SK-N-MC (cell line): Measurements from ENCODE around the gene RIMBP3B.
"Not testable (repeated sequence)": the region's sequence is repeated elsewhere in the genome, so short reads cannot be mapped to it uniquely, and the experiment has no call there.

Experiments used
- DNase-seq: peaks from one replicate; pipeline ENCODE4 v3.0.0-alpha.2; 2011; ENCODE audit warnings: low read depth, low spot score
- H3K27ac ChIP-seq: fragments of 200-600 bp; sonication (generic); 2 replicates; pipeline ENCODE4 v1.5.1; 2016; ENCODE audit warnings: mixed run types
- H3K36me3 ChIP-seq: fragments of 200-600 bp; sonication (generic); 2 replicates; pipeline ENCODE4 v1.6.1; 2017; ENCODE audit warnings: antibody characterized with exemption, low read length, mixed read lengths; ENCODE audit not compliant: insufficient read depth
- H3K4me3 ChIP-seq: fragments of 200-600 bp; sonication (generic); 2 replicates; pipeline ENCODE4 v1.5.1; 2016
- H3K9ac ChIP-seq: fragments of 200-600 bp; sonication (generic); 2 replicates; pipeline ENCODE4 v1.8.0; 2017; ENCODE audit warnings: mixed run types, mixed read lengths; ENCODE audit not compliant: insufficient read length
- H3K9me3 ChIP-seq: fragments of 200-600 bp; sonication (generic); 2 replicates; pipeline ENCODE4 v1.6.1; 2017; ENCODE audit warnings: low read depth, mild to moderate bottlenecking, antibody characterized with exemption, low read length, moderate library complexity, mixed read lengths

RIMBP3B gene

GRCh38 chr22:21390013-21390412, 6.5 kb downstream of the RIMBP3B start:
- not testable (repeated sequence) for H3K27ac ChIP-seq, H3K4me3 ChIP-seq, DNase-seq, H3K36me3 ChIP-seq, H3K9me3 ChIP-seq, H3K9ac ChIP-seq

DNA sequence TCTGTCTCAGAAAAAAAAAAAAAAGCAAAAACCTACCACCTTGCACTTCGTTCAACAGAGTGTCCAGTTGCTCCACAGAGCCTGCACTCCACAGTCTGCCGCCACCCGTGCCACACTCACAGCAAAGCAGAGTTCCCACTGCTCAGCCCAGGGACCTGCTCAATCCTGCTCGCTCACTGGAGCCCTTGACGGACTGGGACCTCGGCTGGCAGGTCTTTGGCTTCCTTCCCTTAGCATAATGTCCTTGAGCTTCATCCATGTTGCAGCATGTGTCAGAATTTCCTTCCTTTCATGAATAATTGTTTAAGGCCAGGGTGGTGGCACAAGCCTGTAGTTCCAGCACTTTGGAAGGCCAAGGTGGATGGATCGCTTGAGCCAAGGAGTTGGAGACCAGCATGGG, 11.1 kb downstream of the RIMBP3B start:
- H3K9ac ChIP-seq, result not testable (repeated sequence)

DNA sequence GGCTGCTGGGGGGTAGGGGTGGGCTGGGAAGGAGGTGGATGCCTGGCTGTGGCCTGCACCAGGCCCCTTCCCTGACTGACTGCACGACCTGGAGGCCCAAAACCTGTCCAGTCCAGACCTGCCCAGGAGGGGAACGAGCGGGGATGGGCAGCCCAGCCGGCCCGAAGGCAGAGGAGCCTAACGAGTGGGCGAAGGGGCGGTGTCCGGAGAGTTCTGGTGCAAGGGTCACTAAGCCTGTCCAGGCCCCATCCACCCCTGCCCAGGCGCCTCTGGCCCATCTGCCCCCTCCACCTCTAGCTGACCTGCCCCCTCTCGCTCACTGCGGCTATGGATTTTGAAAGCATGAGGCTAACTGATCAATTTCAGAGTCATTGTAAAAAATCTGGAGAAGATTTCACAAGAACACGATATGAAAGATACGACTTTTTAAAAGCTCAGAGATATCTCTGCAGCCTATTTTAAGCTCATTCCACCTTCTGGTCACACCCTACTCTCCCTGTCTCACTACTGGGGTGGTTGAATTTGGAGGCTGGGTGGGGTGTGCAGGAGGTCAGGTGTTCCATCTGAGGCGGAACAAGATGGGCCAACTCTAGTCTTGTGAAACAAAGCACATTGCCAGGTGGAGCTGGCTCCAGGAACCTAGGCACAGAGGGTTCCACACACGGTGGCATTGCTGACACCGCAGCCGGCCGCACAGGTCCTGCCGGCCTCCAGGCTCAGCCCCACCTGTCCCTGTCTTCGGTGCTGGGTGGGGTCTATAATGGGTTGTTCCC, 17.8 kb downstream of the RIMBP3B start:
- not testable (repeated sequence) for H3K9ac ChIP-seq, H3K36me3 ChIP-seq, H3K9me3 ChIP-seq, H3K27ac ChIP-seq, DNase-seq, H3K4me3 ChIP-seq

More for the DNA sequence above, 11.1 kb downstream of the RIMBP3B start:
- H3K4me3 ChIP-seq, DNase-seq, H3K36me3 ChIP-seq, H3K9me3 ChIP-seq, H3K27ac ChIP-seq: not testable (repeated sequence)

GRCh38 chr22:21402763-21403314, 19.3 kb downstream of the RIMBP3B start:
- not testable (repeated sequence) for H3K9ac ChIP-seq, H3K4me3 ChIP-seq, H3K27ac ChIP-seq, H3K9me3 ChIP-seq, DNase-seq, H3K36me3 ChIP-seq

DNA sequence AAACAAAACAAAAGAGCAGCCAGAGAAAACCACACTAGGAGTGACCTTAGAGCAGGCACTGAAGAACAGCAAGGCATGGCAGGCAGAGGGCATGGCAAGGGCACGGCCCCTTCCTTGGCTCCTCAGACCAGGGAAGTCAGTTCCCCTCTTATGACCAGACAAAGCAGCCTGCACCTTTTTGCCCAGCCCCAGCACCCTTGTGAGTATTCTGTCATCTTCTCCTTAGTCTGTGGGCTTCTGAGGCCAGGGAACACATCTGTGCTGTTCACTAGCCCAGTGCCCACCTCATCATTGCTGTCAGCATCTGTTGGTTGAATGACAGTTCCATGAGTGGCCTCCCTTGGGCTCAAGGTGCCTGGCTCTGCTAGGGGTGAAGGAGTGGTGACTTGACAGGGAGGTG, 23.6 kb downstream of the RIMBP3B start:
- DNase-seq, H3K9ac ChIP-seq, H3K9me3 ChIP-seq, H3K36me3 ChIP-seq, H3K4me3 ChIP-seq, H3K27ac ChIP-seq: not testable (repeated sequence)

DNA sequence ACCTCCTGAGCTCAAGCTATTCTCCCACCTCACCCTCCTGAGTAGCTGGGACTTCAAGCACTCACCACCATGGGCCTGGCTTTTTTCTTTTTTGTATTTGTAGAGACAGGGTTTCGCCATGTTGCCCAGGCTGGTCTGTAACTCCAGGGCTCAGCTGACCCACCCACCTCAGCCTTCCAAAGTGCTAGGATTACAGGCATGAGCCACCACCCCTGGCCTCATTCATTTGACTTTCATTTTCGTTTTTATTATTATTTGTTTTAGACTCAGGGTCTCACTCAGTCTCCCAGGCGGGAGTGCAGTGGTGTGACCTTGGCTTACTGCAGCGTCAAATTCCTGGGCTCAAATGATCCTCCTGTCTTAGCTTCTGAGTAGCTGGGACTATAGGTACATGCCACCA, 24.2 kb downstream of the RIMBP3B start:
- not testable (repeated sequence) for DNase-seq, H3K27ac ChIP-seq, H3K9ac ChIP-seq, H3K9me3 ChIP-seq, H3K4me3 ChIP-seq, H3K36me3 ChIP-seq

DNA sequence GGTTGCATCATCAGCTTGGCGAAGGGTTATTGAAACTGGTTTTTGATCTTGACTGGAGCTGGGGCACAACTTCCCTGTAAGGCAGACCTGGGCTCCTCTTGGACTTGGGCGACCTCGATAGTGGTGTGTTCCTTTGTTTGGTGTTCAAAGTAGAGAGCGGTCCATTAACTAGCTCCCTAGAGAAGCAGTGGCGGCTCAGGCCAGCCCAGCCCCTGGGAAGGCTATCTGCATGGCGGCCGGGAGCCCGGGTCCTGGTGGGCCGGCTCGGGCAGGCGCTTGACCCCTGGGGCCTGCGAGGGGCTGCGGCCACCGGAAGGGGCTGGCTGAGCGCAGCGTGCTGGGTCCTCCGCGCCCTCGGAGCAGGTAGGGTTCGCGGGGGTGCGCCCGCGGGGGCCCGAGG, 32.8 kb downstream of the RIMBP3B start:
- not testable (repeated sequence) for H3K9me3 ChIP-seq, DNase-seq, H3K4me3 ChIP-seq, H3K27ac ChIP-seq, H3K9ac ChIP-seq, H3K36me3 ChIP-seq

GRCh38 chr22:21417227-21417746, 33.7 kb downstream of the RIMBP3B start, which contains the start of gene HIC2:
Gene HIC2 (plus strand): TSS chr22:21417371. CDS start chr22:21442832, 25,461 bp downstream.
- H3K4me3 ChIP-seq, result peak within 1 kb of the TSS; percentile 58
- H3K9me3 ChIP-seq, H3K9ac ChIP-seq, H3K27ac ChIP-seq, H3K36me3 ChIP-seq, DNase-seq: not testable (repeated sequence)

GRCh38 chr22:21417853-21418252, 34.3 kb downstream of the RIMBP3B start:
- peak overlapping the region; percentile 58 for H3K4me3 ChIP-seq
- not testable (repeated sequence) for H3K9me3 ChIP-seq, H3K9ac ChIP-seq, H3K27ac ChIP-seq, DNase-seq, H3K36me3 ChIP-seq

DNA sequence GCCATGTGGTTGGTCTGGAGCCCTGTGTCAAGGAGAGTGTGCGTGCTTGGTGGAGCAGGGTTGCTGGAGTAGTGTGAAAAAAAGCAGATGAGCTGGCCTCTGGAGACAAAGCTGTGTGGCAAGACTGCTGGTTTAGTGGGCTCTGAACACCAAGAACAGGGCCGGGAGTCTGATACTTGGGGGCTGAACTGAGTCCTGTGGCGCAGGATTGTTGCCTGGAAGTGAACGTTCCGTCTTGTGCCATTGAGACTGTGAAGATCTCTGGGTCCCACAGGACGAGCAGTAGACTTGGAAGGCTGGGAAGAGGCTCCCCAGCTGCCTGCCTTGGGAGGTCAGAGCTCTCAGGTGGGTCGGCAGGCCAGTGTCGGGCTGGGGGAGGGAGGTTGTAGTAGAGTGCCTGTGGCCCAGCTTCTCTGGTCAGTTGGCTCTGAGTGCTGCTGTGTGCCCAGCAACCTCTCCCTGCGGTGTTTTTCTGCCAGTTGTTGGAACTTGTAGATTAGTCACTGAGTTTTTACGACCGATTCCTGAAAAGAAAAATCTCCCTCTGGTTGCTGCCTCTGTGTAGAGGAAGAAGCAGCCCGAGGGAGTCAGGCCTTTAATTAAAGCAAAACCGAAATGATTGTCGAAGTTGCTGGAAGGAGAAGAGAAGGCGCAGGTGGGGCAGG, 35.6 kb downstream of the RIMBP3B start:
- not testable (repeated sequence) for H3K4me3 ChIP-seq, H3K36me3 ChIP-seq, H3K9me3 ChIP-seq, DNase-seq, H3K27ac ChIP-seq, H3K9ac ChIP-seq

GRCh38 chr22:21420180-21420763, 36.7 kb downstream of the RIMBP3B start:
- H3K27ac ChIP-seq, H3K9me3 ChIP-seq, DNase-seq, H3K36me3 ChIP-seq, H3K4me3 ChIP-seq, H3K9ac ChIP-seq: not testable (repeated sequence)

DNA sequence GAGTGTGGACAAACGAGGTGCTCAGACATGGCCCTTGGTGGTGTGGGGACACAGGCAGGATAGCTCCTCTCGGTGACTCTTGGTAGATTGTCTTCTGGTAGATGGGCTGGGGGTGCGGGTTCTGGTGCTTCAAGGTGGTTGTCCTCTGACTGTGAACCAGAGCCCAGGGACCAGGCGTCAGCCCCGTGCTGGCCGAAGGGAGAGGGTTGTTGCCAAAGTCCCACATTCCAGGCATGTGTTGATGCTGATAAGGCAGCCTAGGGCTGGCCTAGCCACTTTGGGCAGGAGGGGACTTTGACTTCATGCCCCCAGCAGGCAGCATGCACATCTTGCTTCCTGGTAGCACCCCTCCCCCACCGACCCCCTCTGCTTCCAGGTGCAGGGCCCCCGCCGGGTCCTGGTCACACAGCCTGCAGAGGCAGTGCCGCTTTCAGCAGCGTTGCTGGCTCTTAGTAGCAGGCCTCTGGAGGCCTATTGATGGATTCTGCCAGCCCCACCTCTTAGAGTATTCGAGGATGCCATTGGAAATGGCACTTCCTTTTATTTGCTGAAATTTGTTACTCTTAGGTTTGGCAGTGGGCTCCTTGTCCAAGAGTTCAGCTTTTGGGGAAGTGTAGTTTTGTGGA, 40.6 kb downstream of the RIMBP3B start:
- not testable (repeated sequence) for H3K36me3 ChIP-seq, H3K9ac ChIP-seq, H3K27ac ChIP-seq, H3K4me3 ChIP-seq, H3K9me3 ChIP-seq, DNase-seq

DNA sequence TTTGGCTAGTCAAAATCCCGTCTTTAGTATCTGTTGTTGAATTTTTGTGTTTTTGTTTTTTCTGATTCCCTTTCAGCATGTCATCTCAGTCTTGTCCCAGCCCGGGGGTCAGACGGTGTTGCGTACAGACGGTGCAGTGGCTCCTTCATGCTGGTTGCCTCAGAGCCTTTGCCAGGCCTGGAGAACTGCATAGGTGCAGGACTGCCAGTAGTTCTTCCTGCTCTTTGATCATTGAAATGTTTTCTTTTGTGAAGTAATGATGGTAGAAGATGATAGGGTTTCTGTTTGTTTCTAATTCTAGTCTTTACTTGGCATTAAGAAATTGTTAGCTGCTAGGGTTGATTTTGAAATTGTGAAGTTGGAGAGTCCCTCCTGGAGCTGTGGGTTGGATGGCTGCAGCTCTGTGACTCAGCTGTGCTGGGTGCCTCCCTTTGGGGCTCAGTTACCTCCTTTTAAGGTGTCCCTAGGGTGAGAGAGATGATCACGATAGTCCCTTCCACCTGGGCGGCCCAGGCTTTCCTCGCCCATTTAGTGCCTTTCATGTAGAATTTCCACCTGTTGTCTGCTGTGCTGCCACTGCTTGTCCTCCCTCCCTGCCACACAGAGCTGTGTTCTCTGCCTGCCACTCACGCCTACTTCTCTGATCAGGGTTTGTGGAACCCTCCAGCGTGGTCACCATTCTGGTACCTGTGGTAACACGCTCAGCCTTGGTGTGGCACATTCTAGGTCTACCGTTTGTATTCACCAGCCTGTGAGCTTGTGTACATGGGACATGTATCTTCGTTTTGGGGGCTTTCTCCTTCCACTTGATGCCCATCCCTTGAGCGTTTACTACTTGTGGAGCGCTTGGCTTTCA, 51.1 kb downstream of the RIMBP3B start:
- not testable (repeated sequence) for H3K4me3 ChIP-seq, DNase-seq, H3K27ac ChIP-seq, H3K9me3 ChIP-seq, H3K9ac ChIP-seq, H3K36me3 ChIP-seq
